ENCODE data around the gene TMEM174.

TMEM174 gene

GRCh38 chr5:73170522-73170921, 2.5 kb upstream of the TMEM174 start:
- Histone ChIP-seq H3K4me1 (ENCODE audit: control insufficient read depth in 1 of 2, insufficient read depth in 1 of 2, low read depth in 1 of 2, low read length in 1 of 2) (peaks cover 0 to 6% of the 10 kb centered on the region in 2 experiments), H3K27ac (no peak overlapping the region), H3K9me3 (no peaks in the 10 kb centered on the region), H3K36me3 (no peaks in the 10 kb centered on the region), H3K4me3 (ENCODE audit: low read depth in 1 of 2, low read length in 1 of 2) (no peak overlapping the region), H3K27me3 (peaks cover 63% of the 10 kb centered on the region)
- no peak for TF ChIP-seq CTCF (IDR thresholded peaks at IDR 0.05)

- no peaks in the 10 kb centered on the region for H3K36me3 ChIP-seq
- peaks cover 66% of the 10 kb centered on the region for H3K27me3 ChIP-seq
- H3K9me3 ChIP-seq, result no peaks in the 10 kb centered on the region
- H3K4me3 ChIP-seq (ENCODE audit: low read depth in 1 of 2, low read length in 1 of 2), result no peak overlapping the region
- no peak for TF ChIP-seq CTCF (IDR thresholded peaks at IDR 0.05)
- H3K4me1 ChIP-seq (ENCODE audit: control insufficient read depth in 1 of 2, insufficient read depth in 1 of 2, low read depth in 1 of 2, low read length in 1 of 2), result peaks cover 0 to 6% of the 10 kb centered on the region in 2 experiments
- H3K27ac ChIP-seq, result no peak overlapping the region
Measured at GRCh38 chr5:73171495-73171894, 1.5 kb upstream of the TMEM174 start.

GRCh38 chr5:73174100-73174815, 1.3 kb downstream of the TMEM174 start:
- Histone ChIP-seq H3K27ac (no peak overlapping the region), H3K4me1 (ENCODE audit: control insufficient read depth in 1 of 2, insufficient read depth in 1 of 2, low read depth in 1 of 2, low read length in 1 of 2) (peaks cover 0 to 6% of the 10 kb centered on the region in 2 experiments), H3K9me3 (no peaks in the 10 kb centered on the region), H3K27me3 (peaks cover 74% of the 10 kb centered on the region), H3K4me3 (ENCODE audit: low read depth in 1 of 2, low read length in 1 of 2) (no peak overlapping the region), H3K36me3 (no peaks in the 10 kb centered on the region)
- TF ChIP-seq CTCF (IDR thresholded peaks at IDR 0.05), result no peak

- Histone ChIP-seq H3K36me3 (no peaks in the 10 kb centered on the region), H3K27ac (no peak overlapping the region), H3K27me3 (peaks cover 86% of the 10 kb centered on the region), H3K4me3 (ENCODE audit: low read depth in 1 of 2, low read length in 1 of 2) (no peak overlapping the region), H3K9me3 (no peaks in the 10 kb centered on the region), H3K4me1 (ENCODE audit: control insufficient read depth in 1 of 2, insufficient read depth in 1 of 2, low read depth in 1 of 2, low read length in 1 of 2) (peaks cover 0 to 6% of the 10 kb centered on the region in 2 experiments)
- TF ChIP-seq CTCF (IDR thresholded peaks at IDR 0.05), result no peak
Measured at GRCh38 chr5:73176250-73176649, 3.3 kb downstream of the TMEM174 start.

GRCh38 chr5:73178265-73178664, 5.3 kb downstream of the TMEM174 start:
- H3K27me3 ChIP-seq, result peaks cover 93% of the 10 kb centered on the region
- no peak overlapping the region for H3K4me3 ChIP-seq (ENCODE audit: low read depth in 1 of 2, low read length in 1 of 2)
- no peaks in the 10 kb centered on the region for H3K36me3 ChIP-seq
- no peaks in the 10 kb centered on the region for H3K9me3 ChIP-seq
- no peak for TF ChIP-seq CTCF (IDR thresholded peaks at IDR 0.05)
- no peak overlapping the region for H3K27ac ChIP-seq
- peaks cover 0 to 6% of the 10 kb centered on the region in 2 experiments for H3K4me1 ChIP-seq (ENCODE audit: control insufficient read depth in 1 of 2, insufficient read depth in 1 of 2, low read depth in 1 of 2, low read length in 1 of 2)
